Kidney (tissue), 14 donors: ENCODE measurements around the gene ECE1. TPM values are rescaled to one million over a fixed set of nuclear protein-coding genes. Genes with fewer than 3 reads are reported as not detected.

Experiments used
- DNase-seq, 5 donors: peaks; one replicate each; pipeline ENCODE4 v3.0.0-alpha.2; 2013 to 2020
- FAIRE-seq: peaks from 2 replicates; lab custom pipeline; 2012; peaks lifted over from hg19 to GRCh38; lab: Jason Lieb, UNC
- H3K27ac ChIP-seq, 2 donors: one replicate each; pipeline ENCODE4 v1.7.0; 2013; ENCODE audit warnings: low read depth in 2 of 2, low read length in 2 of 2, inconsistent platforms in 1 of 2
- H3K27me3 ChIP-seq: one replicate; pipeline ENCODE4 v1.7.1; 2013; ENCODE audit warnings: low read length, inconsistent platforms; ENCODE audit not compliant: control insufficient read depth, insufficient read depth
- H3K36me3 ChIP-seq, 3 donors: one replicate each; pipeline versions ENCODE4 v1.7.0 to v1.7.1; 2013; ENCODE audit warnings: low read length in 3 of 3, control low read depth in 1 of 3, inconsistent platforms in 1 of 3; ENCODE audit not compliant: insufficient read depth in 3 of 3, control insufficient read depth in 2 of 3
- H3K4me1 ChIP-seq, 3 donors: one replicate each; pipeline versions ENCODE4 v1.7.0 to v1.7.1; 2013; ENCODE audit warnings: low read length in 3 of 3, inconsistent platforms in 1 of 3, low read depth in 1 of 3; ENCODE audit not compliant: control insufficient read depth in 2 of 3, insufficient read depth in 2 of 3
- H3K4me3 ChIP-seq, 3 donors: one replicate each; pipeline versions ENCODE4 v1.7.0 to v1.8.1; 2013; ENCODE audit warnings: low read length in 3 of 3, control low read depth in 1 of 3, inconsistent platforms in 1 of 3
- H3K9ac ChIP-seq, 3 donors: one replicate each; pipeline versions ENCODE4 v1.7.0 to v1.7.1; 2013; ENCODE audit warnings: low read length in 3 of 3, control low read depth in 1 of 3, inconsistent platforms in 1 of 3
- H3K9me3 ChIP-seq, 3 donors: one replicate each; pipeline versions ENCODE4 v1.7.0 to v1.7.1; 2013; ENCODE audit warnings: low read length in 3 of 3, control low read depth in 1 of 3, inconsistent platforms in 1 of 3; ENCODE audit not compliant: control insufficient read depth in 2 of 3, insufficient read depth in 1 of 3
- intact Hi-C: fragments of 100-400 bp; cut with DNase I; formaldehyde crosslinking; loops from one replicate; pipeline ENCODE4 v1.11.1; 2022
- polyA plus RNA-seq: library from polyadenylated mRNA; stranded (reverse); fragments of 350-450 nt; fragmentation: Illumina TruSeq; extraction: RNeasy Lipid Tissue Mini Kit (QIAGEN cat#74804); gene quantifications from one replicate; pipeline ENCODE4 v1.2.3, GENCODE V29; 2014; ENCODE audit warnings: low read depth, low replicate concordance; ENCODE audit not compliant: insufficient read depth
- total RNA-seq: library from RNA; stranded (reverse); fragmentation: NEBNext Ultra II Directional; extraction: Animal tissue kit (Norgen Biotek cat#: 25700); gene quantifications from one replicate; pipeline ENCODE4 v1.2.1, GENCODE V29; 2021
- TF ChIP-seq, protein P1 (sequence below): IDR thresholded peaks from 3 replicates; pipeline ENCODE4 v1.5.1; 2012; ENCODE audit warnings: mild to moderate bottlenecking, moderate library complexity, borderline replicate concordance; ENCODE audit not compliant: insufficient read depth; ENCODE audit errors: extremely low read depth
- donor health status: control.
- donor health status: control.
- donor health status: control.
- donor health status: control.
- donor health status: control.
- donor health status: DM: yes; HTN: yes; CAD: no.
- donor health status: Normal renal cell carcinoma (clear cell type).

ECE1 gene
- total and polyA plus RNA-seq, 2 donors from 2014 or later, result 30.8 to 128 TPM

DNA sequence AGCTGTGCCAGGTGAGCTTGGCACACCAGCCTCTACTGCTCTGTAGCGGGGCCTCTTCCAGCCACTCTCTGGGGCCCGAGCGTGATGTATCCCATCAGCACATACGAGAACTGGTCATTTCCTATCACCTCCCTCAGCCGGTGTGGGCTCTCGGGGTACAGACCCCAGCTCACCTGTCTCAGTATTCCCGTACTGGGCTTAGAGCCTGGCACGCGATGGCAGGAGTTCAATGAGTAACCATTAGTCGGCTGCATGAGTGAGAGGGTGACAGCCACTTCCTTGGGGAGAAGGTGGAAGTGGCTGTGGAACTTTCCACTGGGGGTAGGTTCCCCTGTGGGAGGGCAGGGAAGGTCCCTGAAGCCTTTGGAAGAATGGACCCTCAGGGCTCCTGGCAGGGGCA lies 46.1 kb downstream of the ECE1 start:
- Histone ChIP-seq H3K36me3 (peaks cover 0 to 28% (median 9%) of the 10 kb centered on the region in 3 donors), H3K27ac (no peak overlapping the region), H3K4me1 (peaks cover 0 to 6% (median 5%) of the 10 kb centered on the region in 3 donors), H3K4me3 (no peak overlapping the region), H3K9ac (no peak overlapping the region), H3K9me3 (no peaks in the 10 kb centered on the region), H3K27me3 (no peaks in the 10 kb centered on the region)
- no peak for DNase-seq
- intact Hi-C loops, result no loop called here
- FAIRE-seq, result no peak
- TF ChIP-seq, protein P1, sequence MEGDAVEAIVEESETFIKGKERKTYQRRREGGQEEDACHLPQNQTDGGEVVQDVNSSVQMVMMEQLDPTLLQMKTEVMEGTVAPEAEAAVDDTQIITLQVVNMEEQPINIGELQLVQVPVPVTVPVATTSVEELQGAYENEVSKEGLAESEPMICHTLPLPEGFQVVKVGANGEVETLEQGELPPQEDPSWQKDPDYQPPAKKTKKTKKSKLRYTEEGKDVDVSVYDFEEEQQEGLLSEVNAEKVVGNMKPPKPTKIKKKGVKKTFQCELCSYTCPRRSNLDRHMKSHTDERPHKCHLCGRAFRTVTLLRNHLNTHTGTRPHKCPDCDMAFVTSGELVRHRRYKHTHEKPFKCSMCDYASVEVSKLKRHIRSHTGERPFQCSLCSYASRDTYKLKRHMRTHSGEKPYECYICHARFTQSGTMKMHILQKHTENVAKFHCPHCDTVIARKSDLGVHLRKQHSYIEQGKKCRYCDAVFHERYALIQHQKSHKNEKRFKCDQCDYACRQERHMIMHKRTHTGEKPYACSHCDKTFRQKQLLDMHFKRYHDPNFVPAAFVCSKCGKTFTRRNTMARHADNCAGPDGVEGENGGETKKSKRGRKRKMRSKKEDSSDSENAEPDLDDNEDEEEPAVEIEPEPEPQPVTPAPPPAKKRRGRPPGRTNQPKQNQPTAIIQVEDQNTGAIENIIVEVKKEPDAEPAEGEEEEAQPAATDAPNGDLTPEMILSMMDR, result no peak

DNA sequence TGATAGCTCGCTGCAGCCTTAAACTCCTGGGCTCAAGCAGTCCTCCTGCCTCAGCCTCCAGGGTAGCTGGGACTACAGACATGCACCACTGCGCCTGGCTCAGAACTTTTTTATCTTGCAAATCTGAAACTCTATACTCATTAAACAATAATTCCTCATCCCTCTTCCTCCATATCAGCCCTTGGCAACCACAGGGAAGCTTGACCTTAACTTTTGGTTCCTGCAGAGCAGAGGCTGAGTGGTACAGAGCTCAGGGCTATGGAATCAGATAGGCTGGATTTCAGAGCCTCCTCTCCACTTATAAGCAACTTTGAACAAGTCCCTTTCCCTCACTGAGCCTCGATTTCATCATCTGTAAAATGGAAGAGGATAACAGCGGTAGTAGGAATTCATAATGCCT lies 47.4 kb downstream of the ECE1 start:
- intact Hi-C loops, result no loop called here
- DNase-seq, result no peak
- Histone ChIP-seq H3K27ac (no peak overlapping the region), H3K9me3 (no peaks in the 10 kb centered on the region), H3K4me3 (no peak overlapping the region), H3K36me3 (peaks cover 0 to 28% (median 12%) of the 10 kb centered on the region in 3 donors), H3K4me1 (peaks cover 0 to 6% (median 5%) of the 10 kb centered on the region in 3 donors), H3K9ac (no peak overlapping the region), H3K27me3 (no peaks in the 10 kb centered on the region)
- FAIRE-seq, result no peak
- TF ChIP-seq, protein P1, result no peak

DNA sequence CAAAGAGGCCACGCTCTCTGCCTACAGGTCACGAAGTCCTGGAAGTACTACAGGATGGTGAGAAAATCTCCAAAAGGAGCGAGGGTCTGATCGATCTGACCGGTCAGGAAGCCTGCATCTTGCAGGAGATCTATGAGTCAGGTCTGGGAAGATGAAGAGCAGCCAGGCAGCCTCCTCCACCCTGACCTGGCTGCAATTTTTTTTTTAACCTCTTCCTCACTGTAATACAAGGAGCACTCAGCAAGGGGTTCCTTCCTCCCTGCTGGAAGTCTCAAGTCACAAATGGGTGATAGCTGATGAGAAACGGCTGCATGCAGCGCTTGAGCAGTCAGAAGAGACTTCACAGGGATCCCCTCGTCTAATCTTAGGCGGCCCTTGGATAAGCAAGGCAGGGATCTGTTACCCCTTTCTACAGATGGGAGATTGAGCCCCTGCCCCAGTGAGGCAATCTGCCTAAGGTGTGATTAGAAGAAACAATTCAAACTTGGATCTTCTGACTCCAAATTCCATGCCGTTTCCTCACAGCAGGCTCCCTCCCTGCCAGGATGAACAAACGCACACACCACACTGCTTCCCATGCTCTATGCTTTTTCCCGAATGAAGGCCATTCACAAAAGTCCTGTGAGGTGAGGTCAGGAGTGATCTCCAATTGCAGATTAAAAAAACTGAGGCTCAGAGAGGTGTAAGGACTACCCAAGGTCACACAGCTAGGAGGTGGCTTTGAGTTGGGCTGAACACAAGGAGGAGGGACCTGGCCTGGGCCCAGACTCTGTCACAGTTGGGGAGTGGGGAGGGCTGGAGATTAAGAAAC lies 48.3 kb downstream of the ECE1 start:
- H3K27ac ChIP-seq, result no peak overlapping the region
- no peaks in the 10 kb centered on the region for H3K9me3 ChIP-seq
- DNase-seq, result peak in 2 of 5 donors; percentile 22 to 29
- FAIRE-seq, result no peak
- H3K36me3 ChIP-seq, result peaks cover 0 to 31% (median 14%) of the 10 kb centered on the region in 3 donors
- TF ChIP-seq, protein P1, result no peak
- intact Hi-C loops, result no loop called here
- no peaks in the 10 kb centered on the region for H3K27me3 ChIP-seq
- no peaks in the 10 kb centered on the region for H3K4me1 ChIP-seq
- H3K9ac ChIP-seq, result no peak overlapping the region
- H3K4me3 ChIP-seq, result no peak overlapping the region
